Stomach smooth muscle (tissue), 2 donors: ENCODE data around the gene MUC12.

Experiments
- H3K27ac ChIP-seq: one replicate; pipeline ENCODE4 v1.7.0; 2013; ENCODE audit warnings: mild to moderate bottlenecking, low read length, inconsistent platforms
- H3K27me3 ChIP-seq, 2 donors: one replicate each; pipeline ENCODE4 v1.7.0; 2013; ENCODE audit warnings: low read length in 2 of 2; ENCODE audit not compliant: insufficient read depth in 2 of 2, control insufficient read depth in 1 of 2
- H3K36me3 ChIP-seq, 2 donors: one replicate each; pipeline ENCODE4 v1.7.0; 2013; ENCODE audit warnings: low read length in 2 of 2; ENCODE audit not compliant: control insufficient read depth in 2 of 2, insufficient read depth in 2 of 2
- H3K4me1 ChIP-seq: one replicate; pipeline ENCODE4 v1.7.0; 2013; ENCODE audit warnings: low read length; ENCODE audit not compliant: control insufficient read depth, insufficient read depth
- H3K4me3 ChIP-seq, 2 donors: one replicate each; pipeline ENCODE4 v1.7.0; 2013; ENCODE audit warnings: low read length in 2 of 2
- H3K9ac ChIP-seq, 2 donors: one replicate each; pipeline ENCODE4 v1.7.0; 2013; ENCODE audit warnings: low read length in 2 of 2, mild to moderate bottlenecking in 1 of 2
- H3K9me3 ChIP-seq, 2 donors: one replicate each; pipeline ENCODE4 v1.7.0; 2013; ENCODE audit warnings: low read length in 2 of 2; ENCODE audit not compliant: control insufficient read depth in 2 of 2
- donor health status: healthy.
- donor health status: Pancreatic carcinoma.

The MUC12 gene

DNA sequence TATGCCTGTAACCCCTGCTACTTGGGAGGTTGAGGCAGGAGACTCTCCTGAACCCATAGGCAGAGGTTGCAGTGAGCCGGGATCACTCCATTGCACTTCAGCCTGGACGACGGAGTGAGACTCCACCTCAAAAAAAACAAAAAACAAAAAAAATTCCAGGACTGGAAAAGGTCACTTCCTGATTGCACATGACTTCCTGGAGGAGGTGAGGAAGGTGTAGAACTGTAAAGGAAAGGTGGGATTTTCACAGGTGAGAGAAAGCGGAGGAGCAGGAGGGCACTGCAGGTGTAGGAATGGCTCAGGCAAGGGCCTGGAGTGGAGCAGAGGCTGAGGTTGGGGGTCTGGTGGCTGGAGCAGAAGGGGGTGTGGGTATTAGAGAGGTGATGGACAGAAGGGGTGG, 23.3 kb upstream of the MUC12 start:
- Histone ChIP-seq H3K36me3 (no peaks in the 10 kb centered on the region), H3K4me1 (no peaks in the 10 kb centered on the region), H3K4me3 (no peak overlapping the region), H3K27ac (no peak overlapping the region), H3K27me3 (peaks cover 18 to 21% of the 10 kb centered on the region in 2 donors), H3K9ac (no peak overlapping the region), H3K9me3 (peaks cover 2 to 10% of the 10 kb centered on the region in 2 donors)

DNA sequence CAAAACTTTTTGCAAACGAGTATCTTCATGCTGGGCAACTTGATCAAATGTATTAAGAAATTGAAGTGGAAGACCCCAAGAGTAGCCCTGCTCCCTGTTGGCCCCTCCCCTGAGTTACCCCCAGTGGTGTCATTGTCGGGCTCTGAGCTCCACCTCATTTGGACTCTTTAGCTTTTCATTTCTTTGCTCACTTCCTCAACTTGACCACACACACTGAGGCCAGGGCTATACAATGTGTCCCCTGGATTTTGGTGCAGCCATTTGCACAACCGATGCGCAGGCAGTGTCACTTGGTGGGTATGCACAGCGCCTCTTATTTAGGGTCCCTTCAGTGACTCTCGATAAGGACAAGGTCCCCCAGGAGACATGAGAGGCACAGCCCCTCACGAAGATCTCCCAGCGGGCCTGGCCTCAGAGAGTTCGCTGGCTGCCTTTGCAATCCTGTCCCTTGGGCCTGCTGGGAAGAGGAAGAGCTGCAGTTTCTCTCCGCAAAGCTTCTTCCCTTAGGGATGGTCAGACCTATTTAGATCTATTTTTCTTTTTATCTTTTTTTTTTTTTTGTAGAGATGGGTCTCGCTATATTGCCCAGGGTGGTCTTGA, 22.5 kb upstream of the MUC12 start:
- H3K27me3 ChIP-seq: peaks cover 21 to 26% of the 10 kb centered on the region in 2 donors
- H3K4me1 ChIP-seq: no peaks in the 10 kb centered on the region
- peaks cover 2 to 10% of the 10 kb centered on the region in 2 donors for H3K9me3 ChIP-seq
- no peak overlapping the region for H3K4me3 ChIP-seq
- no peak overlapping the region for H3K9ac ChIP-seq
- H3K27ac ChIP-seq: no peak overlapping the region
- H3K36me3 ChIP-seq: no peaks in the 10 kb centered on the region

DNA sequence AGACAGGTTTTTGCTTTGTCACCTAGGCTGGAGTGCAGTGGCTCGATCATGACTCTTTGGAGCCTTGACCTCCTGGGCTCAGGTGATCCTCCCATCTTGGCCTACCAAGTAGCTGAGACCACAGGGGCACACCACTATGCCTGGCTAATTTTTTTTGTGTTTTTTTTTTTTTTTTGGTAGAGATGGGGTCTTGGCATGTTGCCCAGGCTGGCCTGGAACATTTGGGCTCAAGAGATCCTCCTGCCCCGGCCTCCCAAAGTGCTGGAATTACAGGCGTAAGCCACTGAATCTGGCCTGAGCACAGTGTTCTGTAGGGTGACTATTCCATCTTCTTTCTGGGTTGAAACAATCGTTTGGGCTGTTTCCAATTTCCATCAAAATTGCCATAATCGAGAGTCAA, 21.6 kb upstream of the MUC12 start:
- Histone ChIP-seq H3K27me3 (peaks cover 25 to 36% of the 10 kb centered on the region in 2 donors), H3K4me3 (no peak overlapping the region), H3K9ac (no peak overlapping the region), H3K4me1 (no peaks in the 10 kb centered on the region), H3K9me3 (peaks cover 4 to 10% of the 10 kb centered on the region in 2 donors), H3K36me3 (no peaks in the 10 kb centered on the region), H3K27ac (no peak overlapping the region)

DNA sequence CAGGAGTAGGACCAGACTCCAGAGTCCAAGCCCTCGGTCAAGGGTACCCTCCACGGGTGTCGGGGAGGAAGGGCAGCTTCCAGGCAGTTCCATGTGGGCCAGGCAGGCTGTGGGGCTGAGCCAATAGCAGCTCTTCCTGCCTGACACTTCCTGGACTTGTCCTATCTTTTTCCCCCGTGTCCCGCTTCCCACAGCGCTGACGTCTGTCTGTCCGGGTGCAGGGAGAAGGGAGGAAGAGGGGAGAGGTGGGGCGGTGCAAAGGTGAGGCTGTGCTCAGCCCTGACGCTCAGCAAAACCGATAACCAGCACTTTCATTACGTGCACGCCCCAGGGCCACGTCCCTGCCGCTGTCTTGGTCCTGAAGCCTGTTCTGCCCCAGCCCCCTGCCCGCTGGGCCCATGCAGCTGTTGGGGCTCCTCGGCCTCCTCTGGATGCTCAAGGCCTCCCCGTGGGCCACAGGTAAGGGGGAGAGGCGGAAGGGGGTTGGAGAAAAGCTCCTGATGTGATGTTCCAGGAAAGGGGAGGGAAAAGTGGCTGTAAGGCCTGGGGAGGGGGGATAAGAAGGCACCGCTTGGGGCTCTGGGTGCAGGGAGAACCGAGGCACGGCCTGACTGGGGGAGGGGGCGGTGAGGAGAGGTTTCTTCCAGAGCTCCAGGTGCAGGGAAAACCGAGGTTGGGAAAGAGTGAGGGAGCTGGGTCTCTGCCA, 20.0 kb upstream of the MUC12 start, which contains the start of gene MUC3A:
Gene MUC3A (plus strand): TSS at position 308 of the 706 bp plus-strand sequence. CDS start 91 bp downstream, at position 399.
- peaks cover 4 to 5% of the 10 kb centered on the region in 2 donors for H3K9me3 ChIP-seq
- H3K36me3 ChIP-seq: no peaks in the 10 kb centered on the region
- no peak within 1 kb of the TSS for H3K4me3 ChIP-seq
- peaks cover 25 to 46% of the 10 kb centered on the region in 2 donors for H3K27me3 ChIP-seq
- H3K4me1 ChIP-seq: no peaks in the 10 kb centered on the region
- H3K27ac ChIP-seq: no peak within 1 kb of the TSS
- H3K9ac ChIP-seq: no peak within 1 kb of the TSS

DNA sequence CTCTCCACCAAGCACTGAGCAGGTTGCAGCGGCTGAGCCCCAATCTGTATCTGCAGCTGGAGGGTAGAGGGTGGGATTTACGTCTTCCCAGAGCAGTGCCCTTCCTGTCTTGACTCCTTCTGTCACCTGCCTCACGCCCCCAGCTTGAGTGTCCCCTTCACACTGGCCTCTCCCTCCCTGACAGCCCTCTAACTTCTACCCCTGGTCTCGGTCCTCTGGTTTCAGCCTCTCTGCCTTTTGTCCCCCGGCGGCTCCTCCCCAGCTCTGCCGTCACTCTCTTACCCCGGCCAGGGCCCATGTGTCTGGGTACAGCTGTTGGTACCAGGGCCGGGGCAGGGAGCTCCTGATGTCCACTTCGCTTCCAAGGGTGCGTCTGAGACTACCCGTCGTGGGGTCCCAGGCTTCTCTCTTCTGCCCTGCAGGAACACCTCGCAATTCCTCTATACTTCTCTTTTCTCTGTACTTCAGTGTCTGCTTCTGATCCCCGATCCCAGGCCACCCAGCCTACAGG, 19.4 kb upstream of the MUC12 start:
- Histone ChIP-seq H3K4me3 (no peak overlapping the region), H3K9ac (no peak overlapping the region), H3K27me3 (peaks cover 25 to 48% of the 10 kb centered on the region in 2 donors), H3K4me1 (no peaks in the 10 kb centered on the region), H3K36me3 (no peaks in the 10 kb centered on the region), H3K27ac (no peak overlapping the region), H3K9me3 (peaks cover 2 to 5% of the 10 kb centered on the region in 2 donors)

DNA sequence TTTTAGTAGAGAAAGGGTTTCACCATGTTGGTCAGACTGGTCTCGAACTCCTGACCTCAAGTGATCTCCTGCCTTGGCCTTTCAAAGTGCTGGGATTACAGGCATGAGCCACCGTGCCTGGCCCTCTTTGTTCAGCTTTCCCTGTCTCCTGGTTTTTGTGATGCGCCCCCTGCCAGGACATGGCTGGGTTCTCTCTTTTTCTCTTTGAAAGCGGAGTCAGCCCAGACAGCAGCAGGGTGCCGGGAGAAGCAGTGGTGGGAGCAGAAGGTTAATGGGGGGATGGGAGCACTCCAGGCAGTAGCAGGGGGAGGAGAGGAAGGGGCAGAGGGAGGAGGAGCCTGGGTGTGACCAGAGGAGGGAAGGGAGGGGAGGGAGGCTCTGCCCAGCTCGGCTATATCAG, 18.2 kb upstream of the MUC12 start:
- Histone ChIP-seq H3K27me3 (peaks cover 22 to 48% of the 10 kb centered on the region in 2 donors), H3K36me3 (no peaks in the 10 kb centered on the region), H3K4me3 (no peak overlapping the region), H3K4me1 (no peaks in the 10 kb centered on the region), H3K9me3 (peaks cover 0 to 6% of the 10 kb centered on the region in 2 donors), H3K9ac (no peak overlapping the region), H3K27ac (no peak overlapping the region)

DNA sequence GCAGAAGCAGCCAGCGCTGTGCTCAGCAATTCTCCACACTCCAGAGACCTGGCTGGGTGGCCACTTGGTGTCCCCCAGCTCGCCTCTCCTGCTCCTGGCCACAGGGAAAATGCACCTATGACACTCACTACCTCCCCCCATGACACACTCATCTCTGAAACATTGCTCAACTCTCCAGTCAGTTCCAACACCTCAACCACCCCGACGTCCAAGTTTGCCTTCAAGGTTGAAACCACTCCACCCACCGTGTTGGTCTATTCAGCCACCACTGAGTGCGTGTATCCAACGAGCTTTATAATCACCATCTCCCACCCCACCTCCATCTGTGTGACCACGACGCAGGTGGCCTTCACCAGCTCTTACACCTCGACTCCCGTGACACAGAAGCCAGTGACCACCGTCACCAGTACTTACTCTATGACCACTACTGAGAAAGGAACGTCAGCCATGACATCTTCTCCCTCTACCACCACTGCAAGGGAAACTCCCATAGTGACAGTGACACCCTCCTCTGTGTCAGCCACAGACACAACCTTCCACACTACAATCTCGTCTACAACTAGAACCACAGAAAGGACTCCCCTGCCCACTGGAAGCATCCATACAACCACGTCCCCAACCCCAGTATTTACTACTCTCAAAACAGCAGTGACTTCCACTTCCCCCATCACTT, 17.3 kb upstream of the MUC12 start:
- H3K9me3 ChIP-seq: peaks cover 0 to 6% of the 10 kb centered on the region in 2 donors
- peaks cover 22 to 48% of the 10 kb centered on the region in 2 donors for H3K27me3 ChIP-seq
- H3K36me3 ChIP-seq: no peaks in the 10 kb centered on the region
- no peaks in the 10 kb centered on the region for H3K4me1 ChIP-seq
- H3K9ac ChIP-seq: no peak overlapping the region
- no peak overlapping the region for H3K4me3 ChIP-seq
- no peak overlapping the region for H3K27ac ChIP-seq

DNA sequence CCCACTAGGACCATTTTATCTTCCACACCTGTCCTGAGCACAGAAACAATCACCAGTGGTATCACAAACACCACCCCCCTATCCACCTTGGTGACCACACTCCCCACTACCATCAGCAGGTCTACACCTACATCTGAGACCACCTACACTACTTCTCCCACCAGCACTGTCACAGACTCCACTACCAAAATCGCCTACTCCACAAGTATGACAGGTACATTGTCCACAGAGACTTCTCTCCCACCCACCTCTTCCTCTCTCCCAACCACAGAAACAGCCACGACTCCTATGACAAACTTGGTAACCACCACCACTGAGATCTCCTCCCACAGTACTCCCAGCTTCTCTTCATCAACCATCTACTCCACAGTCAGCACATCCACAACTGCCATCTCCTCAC, 16.7 kb upstream of the MUC12 start:
- H3K4me3 ChIP-seq: no peak overlapping the region

DNA sequence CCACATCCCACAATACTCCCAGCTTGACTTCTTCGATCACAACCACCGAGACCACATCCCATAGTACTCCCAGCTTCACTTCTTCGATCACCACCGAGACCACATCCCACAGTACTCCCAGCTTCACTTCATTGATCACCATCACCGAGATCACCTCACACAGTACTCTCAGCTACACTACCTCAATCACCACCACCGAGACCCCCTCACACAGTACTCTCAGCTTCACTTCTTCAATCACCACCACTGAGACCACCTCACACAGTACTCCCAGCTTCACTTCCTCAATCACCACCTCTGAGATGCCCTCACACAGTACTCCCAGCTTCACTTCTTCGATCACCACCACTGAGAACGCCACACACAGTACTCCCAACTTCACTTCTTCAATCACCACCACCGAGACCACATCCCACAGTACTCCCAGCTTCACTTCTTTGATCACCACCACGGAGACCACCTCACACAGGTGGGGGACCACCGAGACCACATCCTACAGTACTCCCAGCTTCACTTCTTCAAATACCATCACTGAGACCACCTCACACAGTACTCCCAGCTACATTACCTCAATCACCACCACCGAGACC, 11.4 kb upstream of the MUC12 start:
- peaks cover 7 to 18% of the 10 kb centered on the region in 2 donors for H3K9me3 ChIP-seq
- H3K36me3 ChIP-seq: no peaks in the 10 kb centered on the region
- peaks cover 5 to 45% of the 10 kb centered on the region in 2 donors for H3K27me3 ChIP-seq

More for the DNA sequence above, 16.7 kb upstream of the MUC12 start:
- H3K9ac ChIP-seq: no peak overlapping the region
- peaks cover 2 to 6% of the 10 kb centered on the region in 2 donors for H3K9me3 ChIP-seq
- peaks cover 22 to 48% of the 10 kb centered on the region in 2 donors for H3K27me3 ChIP-seq
- no peak overlapping the region for H3K27ac ChIP-seq
- H3K4me1 ChIP-seq: no peaks in the 10 kb centered on the region
- H3K36me3 ChIP-seq: no peaks in the 10 kb centered on the region

DNA sequence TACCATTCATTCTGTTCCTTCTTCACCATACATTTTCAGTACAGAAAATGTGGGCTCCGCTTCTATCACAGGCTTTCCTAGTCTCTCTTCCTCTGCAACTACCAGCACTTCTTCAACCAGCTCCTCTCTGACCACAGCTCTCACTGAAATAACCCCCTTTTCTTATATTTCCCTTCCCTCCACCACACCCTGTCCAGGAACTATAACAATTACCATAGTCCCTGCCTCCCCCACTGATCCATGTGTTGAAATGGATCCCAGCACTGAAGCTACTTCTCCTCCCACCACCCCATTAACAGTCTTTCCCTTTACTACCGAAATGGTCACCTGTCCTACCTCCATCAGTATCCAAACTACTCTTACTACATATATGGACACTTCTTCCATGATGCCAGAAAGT, 9.5 kb upstream of the MUC12 start:
- peaks cover 7 to 20% of the 10 kb centered on the region in 2 donors for H3K9me3 ChIP-seq
- no peak overlapping the region for H3K4me3 ChIP-seq
- H3K27ac ChIP-seq: no peak overlapping the region
- no peak overlapping the region for H3K9ac ChIP-seq
- H3K4me1 ChIP-seq: no peaks in the 10 kb centered on the region
- no peaks in the 10 kb centered on the region for H3K36me3 ChIP-seq
- H3K27me3 ChIP-seq: peaks cover 20 to 51% of the 10 kb centered on the region in 2 donors

More for the DNA sequence above, 11.4 kb upstream of the MUC12 start:
- Histone ChIP-seq H3K4me3 (no peak overlapping the region), H3K4me1 (no peaks in the 10 kb centered on the region), H3K9ac (no peak overlapping the region), H3K27ac (no peak overlapping the region)
